Thyroid gland (tissue), 4 donors: ENCODE results near the gene PADI2.

ENCODE experiments used
- CTCF ChIP-seq, 6 experiments: fragments of 200-600 bp in 3 of 6; fragments of 450-650 bp in 3 of 6; sonication (generic) in 3 of 6; IDR thresholded peaks; one replicate each; pipeline ENCODE4 v1.5.1; 2016 to 2019; ENCODE audit warnings: antibody characterized with exemption in 6 of 6, mild to moderate bottlenecking in 2 of 6, inconsistent platforms in 1 of 6, moderate library complexity in 1 of 6
- POLR2A ChIP-seq, 2 donors: fragments of 450-650 bp; IDR thresholded peaks; one replicate each; pipeline ENCODE4 v1.6.1; 2017; ENCODE audit warnings: antibody characterized with exemption in 2 of 2, mild to moderate bottlenecking in 2 of 2, moderate library complexity in 1 of 2

- no peak for TF ChIP-seq CTCF (IDR thresholded peaks at IDR 0.05)
- no peak for TF ChIP-seq POLR2A (IDR thresholded peaks at IDR 0.05)
Observed at GRCh38 chr1:17158961-17159360, 39.7 kb upstream of the PADI2 start.
